Measurements from ENCODE around the gene HAGH. TPM values are rescaled to one million over a fixed set of nuclear protein-coding genes. Genes with fewer than 3 reads are reported as not detected.

The HAGH gene
- total RNA-seq, 1 donor from 2014 or later = 71.8 TPM

DNA sequence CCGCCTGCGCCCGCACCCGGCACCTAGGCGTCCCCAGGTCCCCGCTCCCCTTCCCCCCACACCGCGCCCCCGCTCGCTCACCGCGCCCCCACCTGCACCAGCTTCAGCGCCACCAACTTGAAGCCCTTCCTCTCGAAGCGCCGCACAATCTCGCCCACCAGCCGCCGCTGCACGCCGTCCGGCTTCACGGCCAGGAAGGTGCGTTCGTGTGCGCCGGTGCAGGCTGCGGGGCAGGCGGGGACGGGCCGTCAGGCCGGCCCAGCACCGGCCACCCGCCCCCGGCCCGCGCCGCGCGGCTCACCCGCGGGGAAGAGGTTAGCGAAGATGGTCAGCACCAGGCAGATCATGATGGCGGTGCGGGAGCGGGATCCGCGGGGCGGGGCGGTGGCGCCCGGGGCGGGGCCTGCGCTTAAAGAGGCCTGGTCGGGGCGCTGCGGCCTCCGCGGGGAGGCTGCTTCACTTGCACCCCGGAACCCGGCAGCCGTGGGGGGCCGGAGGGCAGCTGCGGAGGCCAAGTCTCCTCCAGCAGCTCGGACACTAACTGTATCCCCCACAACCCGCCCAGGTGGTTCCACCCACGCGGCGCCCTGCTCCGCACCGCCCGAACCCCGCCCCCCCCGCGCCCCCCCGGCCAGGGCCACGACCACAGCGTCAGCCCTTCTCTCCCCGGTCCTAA is 55.3 kb downstream of the HAGH start, which contains the start of gene NME3:
Gene NME3 (minus strand): TSS at position 356 of the 676 bp plus-strand sequence. CDS start 9 bp downstream, at position 347.
- intact Hi-C loops (cut with DNase I) = no loop called here

DNA sequence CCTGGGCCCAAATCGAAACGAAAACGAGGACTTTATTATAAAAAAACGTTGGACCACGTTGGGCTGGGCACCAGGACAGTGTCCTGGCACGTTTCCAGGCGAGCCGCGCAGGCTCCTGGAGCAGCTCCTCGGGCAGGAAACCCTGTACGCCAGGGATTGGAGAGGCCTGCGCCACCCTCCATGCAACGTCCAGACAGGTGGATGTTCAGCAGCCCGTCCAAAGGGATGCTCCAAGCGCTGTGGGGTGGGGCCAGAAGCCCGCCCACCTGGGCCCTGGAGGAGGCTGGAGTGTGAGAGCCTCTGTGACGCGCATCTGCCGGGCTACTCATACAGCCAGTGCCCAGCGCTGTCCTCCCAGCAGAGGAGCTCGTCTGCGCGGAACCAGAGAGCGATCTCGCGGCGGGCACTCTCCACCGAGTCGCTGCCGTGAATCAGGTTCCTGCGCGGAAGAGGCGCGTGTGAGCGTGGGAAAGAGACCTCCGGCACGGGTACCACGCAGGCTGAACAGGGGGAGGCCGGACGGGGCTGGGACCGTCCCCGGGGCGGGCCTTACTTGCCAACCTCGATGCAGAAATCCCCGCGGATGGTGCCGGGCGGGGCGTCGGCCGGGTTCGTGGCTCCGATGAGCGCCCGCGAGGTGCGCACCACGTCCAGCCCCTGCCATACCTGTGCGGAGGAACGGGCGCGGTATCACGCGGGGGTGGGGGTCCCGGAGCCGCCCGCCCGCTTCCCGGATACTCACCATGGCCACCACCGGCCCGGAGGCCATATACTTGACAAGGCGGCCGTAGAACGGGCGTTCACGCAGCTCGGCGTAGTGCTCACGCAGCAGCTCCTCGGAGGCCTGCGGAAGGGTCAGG is 56.1 kb downstream of the HAGH start:
- ATAC-seq (peak; percentile 0), DNase-seq (peak; percentile 80)
- Histone ChIP-seq H3K4me1 (peaks cover 29% of the 10 kb centered on the region), H3K9me3 (no peaks in the 10 kb centered on the region), H3K36me3 (peaks cover 22% of the 10 kb centered on the region), H3K4me3 (peak overlapping the region; percentile 90), H3K27me3 (no peaks in the 10 kb centered on the region), H3K27ac (peak overlapping the region; percentile 93)
- TF ChIP-seq, protein P1, sequence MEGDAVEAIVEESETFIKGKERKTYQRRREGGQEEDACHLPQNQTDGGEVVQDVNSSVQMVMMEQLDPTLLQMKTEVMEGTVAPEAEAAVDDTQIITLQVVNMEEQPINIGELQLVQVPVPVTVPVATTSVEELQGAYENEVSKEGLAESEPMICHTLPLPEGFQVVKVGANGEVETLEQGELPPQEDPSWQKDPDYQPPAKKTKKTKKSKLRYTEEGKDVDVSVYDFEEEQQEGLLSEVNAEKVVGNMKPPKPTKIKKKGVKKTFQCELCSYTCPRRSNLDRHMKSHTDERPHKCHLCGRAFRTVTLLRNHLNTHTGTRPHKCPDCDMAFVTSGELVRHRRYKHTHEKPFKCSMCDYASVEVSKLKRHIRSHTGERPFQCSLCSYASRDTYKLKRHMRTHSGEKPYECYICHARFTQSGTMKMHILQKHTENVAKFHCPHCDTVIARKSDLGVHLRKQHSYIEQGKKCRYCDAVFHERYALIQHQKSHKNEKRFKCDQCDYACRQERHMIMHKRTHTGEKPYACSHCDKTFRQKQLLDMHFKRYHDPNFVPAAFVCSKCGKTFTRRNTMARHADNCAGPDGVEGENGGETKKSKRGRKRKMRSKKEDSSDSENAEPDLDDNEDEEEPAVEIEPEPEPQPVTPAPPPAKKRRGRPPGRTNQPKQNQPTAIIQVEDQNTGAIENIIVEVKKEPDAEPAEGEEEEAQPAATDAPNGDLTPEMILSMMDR (IDR thresholded peaks at IDR 0.05) = no peak
- intact Hi-C loops (cut with DNase I) = no loop called here

More for the DNA sequence above, 55.3 kb downstream of the HAGH start, which contains the start of gene NME3:
- Histone ChIP-seq H3K9me3 (no peaks in the 10 kb centered on the region), H3K4me1 (peaks cover 29% of the 10 kb centered on the region), H3K27ac (peak within 1 kb of the TSS; percentile 93), H3K36me3 (peaks cover 16% of the 10 kb centered on the region), H3K27me3 (no peaks in the 10 kb centered on the region), H3K4me3 (peak within 1 kb of the TSS; percentile 90)
- DNase-seq (peak; percentile 90), ATAC-seq (peak; percentile 60)
- TF ChIP-seq, protein P1 (IDR thresholded peaks at IDR 0.05) = no peak

DNA sequence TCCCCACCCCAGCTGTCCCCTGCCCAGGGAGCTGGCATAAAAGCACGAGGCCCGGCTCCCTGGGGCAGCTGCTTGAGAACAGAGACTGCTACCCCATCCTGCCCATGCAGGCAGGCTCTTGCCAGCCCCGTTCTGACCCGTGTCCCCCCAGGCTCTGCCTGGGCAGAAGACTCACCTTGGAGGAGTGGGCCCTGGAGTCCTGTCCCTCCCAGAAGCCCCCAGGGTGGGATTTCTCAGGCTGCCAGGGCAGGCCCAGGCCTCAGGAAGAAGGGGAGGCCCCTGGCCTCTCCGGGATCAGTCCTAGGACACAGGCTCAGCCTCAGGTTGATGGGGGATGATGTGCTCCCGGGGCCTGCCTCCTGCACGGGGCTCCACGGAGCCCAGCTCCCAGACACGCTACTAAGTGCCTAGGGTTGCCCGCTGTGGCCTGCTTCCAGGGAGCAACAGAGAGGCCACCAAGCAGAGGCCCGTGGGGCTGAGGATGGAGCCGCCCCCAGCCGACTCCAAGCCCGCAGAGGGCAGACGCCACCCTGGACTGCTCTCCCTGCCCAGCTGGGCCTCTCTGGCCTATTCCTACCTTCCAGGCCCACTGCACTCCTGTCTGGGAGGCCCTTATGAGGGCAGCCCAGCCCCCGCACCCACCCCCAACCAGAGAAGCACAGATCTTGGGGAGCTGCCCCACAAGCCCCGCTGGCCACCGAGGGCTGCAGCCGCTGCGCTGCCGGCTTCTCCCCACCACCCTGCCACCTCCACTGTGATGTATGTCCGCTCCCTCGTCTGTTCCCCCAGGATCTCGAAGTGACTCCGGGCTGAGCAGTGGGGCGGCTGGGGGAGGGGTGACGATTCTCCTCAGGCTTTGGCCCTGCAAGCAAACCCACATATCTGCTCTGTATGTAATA is 57.0 kb downstream of the HAGH start:
- Histone ChIP-seq H3K9me3 (no peaks in the 10 kb centered on the region), H3K36me3 (peaks cover 32% of the 10 kb centered on the region), H3K4me3 (peak overlapping the region; percentile 90), H3K4me1 (peaks cover 25% of the 10 kb centered on the region), H3K27me3 (no peaks in the 10 kb centered on the region), H3K27ac (peak overlapping the region; percentile 93)
- intact Hi-C loops (cut with DNase I) = no loop called here
- ATAC-seq (no peak), DNase-seq (no peak)
- TF ChIP-seq, protein P1 (IDR thresholded peaks at IDR 0.05) = no peak

DNA sequence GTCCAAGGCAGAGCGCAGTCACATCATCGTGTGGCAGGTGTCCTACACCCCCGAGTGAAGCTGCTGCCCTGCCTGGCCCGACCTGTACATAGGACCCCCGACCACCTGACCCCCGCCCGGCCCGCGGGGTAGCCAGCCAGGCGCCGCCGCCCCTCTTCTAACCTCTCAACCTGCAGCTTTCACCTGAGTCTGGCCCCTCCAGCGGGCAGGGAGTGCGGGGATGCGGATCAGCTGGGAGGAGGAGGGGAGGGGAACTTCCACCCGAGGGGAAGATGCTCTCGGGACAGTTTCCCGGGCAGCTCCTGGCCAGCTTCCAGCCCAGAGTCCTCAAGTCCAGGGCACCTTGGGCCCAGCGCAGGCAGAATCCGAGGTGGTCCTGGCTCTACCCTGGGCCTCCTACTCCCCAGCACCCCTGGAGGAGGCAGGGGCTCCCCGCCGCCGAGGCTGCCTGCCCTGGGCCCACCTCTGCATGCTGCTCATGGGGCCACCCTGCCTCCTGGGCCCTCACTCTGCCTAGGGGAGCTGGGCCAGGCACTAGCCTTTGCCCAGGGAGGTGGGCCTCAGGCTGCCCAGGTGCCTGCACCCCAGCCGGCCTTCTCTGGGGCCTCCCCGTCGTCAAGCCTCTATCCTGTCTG is 57.7 kb downstream of the HAGH start:
- intact Hi-C loops (cut with DNase I) = no loop called here
- ATAC-seq (no peak), DNase-seq (no peak)
- H3K4me3 ChIP-seq = no peak overlapping the region
- peaks cover 17% of the 10 kb centered on the region for H3K4me1 ChIP-seq
- TF ChIP-seq, protein P1 (IDR thresholded peaks at IDR 0.05) = no peak
- no peak overlapping the region for H3K27ac ChIP-seq
- H3K36me3 ChIP-seq = peaks cover 39% of the 10 kb centered on the region
- H3K27me3 ChIP-seq = no peaks in the 10 kb centered on the region
- H3K9me3 ChIP-seq = no peaks in the 10 kb centered on the region

Data from upper lobe of right lung (tissue), 1 donor.